GM12865 (cell line): Measurements from ENCODE around the gene LRRC4C.

ENCODE experiments used
- DNase-seq: peaks from one replicate; pipeline ENCODE4 v3.0.0; 2010; ENCODE audit warnings: low read depth
- H3K4me3 ChIP-seq: 2 replicates; pipeline ENCODE4 v1.5.1; 2011; ENCODE audit warnings: mild to moderate bottlenecking, low read depth, low read length, control low read depth
- TF ChIP-seq, protein P1 (sequence below): IDR thresholded peaks from 2 replicates; pipeline ENCODE4 v1.5.1; 2011; ENCODE audit warnings: low read length, control low read depth, low read depth, inconsistent platforms; ENCODE audit not compliant: insufficient read depth; ENCODE audit errors: missing control alignments

LRRC4C gene

GRCh38 chr11:40100162-40100553 is 1359.3 kb downstream of the LRRC4C start:
- TF ChIP-seq, protein P1, sequence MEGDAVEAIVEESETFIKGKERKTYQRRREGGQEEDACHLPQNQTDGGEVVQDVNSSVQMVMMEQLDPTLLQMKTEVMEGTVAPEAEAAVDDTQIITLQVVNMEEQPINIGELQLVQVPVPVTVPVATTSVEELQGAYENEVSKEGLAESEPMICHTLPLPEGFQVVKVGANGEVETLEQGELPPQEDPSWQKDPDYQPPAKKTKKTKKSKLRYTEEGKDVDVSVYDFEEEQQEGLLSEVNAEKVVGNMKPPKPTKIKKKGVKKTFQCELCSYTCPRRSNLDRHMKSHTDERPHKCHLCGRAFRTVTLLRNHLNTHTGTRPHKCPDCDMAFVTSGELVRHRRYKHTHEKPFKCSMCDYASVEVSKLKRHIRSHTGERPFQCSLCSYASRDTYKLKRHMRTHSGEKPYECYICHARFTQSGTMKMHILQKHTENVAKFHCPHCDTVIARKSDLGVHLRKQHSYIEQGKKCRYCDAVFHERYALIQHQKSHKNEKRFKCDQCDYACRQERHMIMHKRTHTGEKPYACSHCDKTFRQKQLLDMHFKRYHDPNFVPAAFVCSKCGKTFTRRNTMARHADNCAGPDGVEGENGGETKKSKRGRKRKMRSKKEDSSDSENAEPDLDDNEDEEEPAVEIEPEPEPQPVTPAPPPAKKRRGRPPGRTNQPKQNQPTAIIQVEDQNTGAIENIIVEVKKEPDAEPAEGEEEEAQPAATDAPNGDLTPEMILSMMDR = no peak
- H3K4me3 ChIP-seq = no peak overlapping the region
- DNase-seq = no peak

GRCh38 chr11:40099426-40100161 is 1359.9 kb downstream of the LRRC4C start:
- no peak overlapping the region for H3K4me3 ChIP-seq
- TF ChIP-seq, protein P1 = no peak
- no peak for DNase-seq

- no peak overlapping the region for H3K4me3 ChIP-seq
- TF ChIP-seq, protein P1 = no peak
- no peak for DNase-seq
Observed at GRCh38 chr11:40095446-40095845, 1364.0 kb downstream of the LRRC4C start.

DNA sequence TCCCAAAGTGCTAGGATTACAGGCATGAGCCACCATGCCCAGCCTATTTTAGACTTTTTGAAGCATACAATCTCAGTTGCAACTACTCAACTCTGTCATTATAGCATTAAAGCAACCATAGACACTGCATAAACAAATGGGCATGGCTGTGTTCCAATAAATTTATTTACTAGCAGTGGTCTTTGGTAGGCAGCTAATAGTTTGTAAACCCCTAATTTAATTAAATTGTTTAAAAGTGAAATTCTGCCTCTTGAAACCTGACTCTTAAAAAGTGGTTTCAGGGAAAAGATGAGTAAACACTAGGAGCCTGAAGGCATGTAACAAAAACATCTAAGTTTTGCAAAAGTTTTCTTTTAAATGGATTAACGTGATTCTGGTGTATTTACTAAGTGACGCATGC is 1364.5 kb downstream of the LRRC4C start:
- H3K4me3 ChIP-seq = no peak overlapping the region
- TF ChIP-seq, protein P1 = no peak
- no peak for DNase-seq

- TF ChIP-seq, protein P1 = no peak
- H3K4me3 ChIP-seq = no peak overlapping the region
- no peak for DNase-seq
Observed at GRCh38 chr11:40080434-40080833, 1379.0 kb downstream of the LRRC4C start.
